Measurements from ENCODE around the gene CATSPERZ.
"Not testable (repeated sequence)": the region's sequence is repeated elsewhere in the genome, so short reads cannot be mapped to it uniquely, and the experiment has no call there.

The CATSPERZ gene

GRCh38 chr11:64320556-64320955, 20.4 kb downstream of the CATSPERZ start:
- DNase-seq (ENCODE audit: low read depth, low spot score): no peak
- no peak for TF ChIP-seq CTCF (IDR thresholded peaks at IDR 0.05; ENCODE audit: insufficient read depth, low read length, missing control alignments)
- H3K4me3 ChIP-seq (ENCODE audit: low read depth, low read length): no peak overlapping the region
- ChIA-PET CTCF (interaction anchor here (1.1 to 10.4 kb wide), 3 partner anchors 11 to 35 kb away, joined by 4 to 111 read pairs (median 4); partner anchors contain the start of genes CATSPERZ and ESRRA), POLR2A (no interaction called here)

- TF ChIP-seq CTCF (IDR thresholded peaks at IDR 0.05; ENCODE audit: insufficient read depth, low read length, missing control alignments): no peak
- H3K4me3 ChIP-seq (ENCODE audit: low read depth, low read length): no peak overlapping the region
- POLR2A ChIA-PET: no interaction called here
- no peak for DNase-seq (ENCODE audit: low read depth, low spot score)
- CTCF ChIA-PET: interaction anchor here (1.3 to 5.2 kb wide), 3 partner anchors 12 to 35 kb away, joined by 3 to 27 read pairs (median 25); no protein-coding TSS in a partner anchor
Observed at GRCh38 chr11:64321026-64321425, 20.9 kb downstream of the CATSPERZ start.

- no peak for DNase-seq (ENCODE audit: low read depth, low spot score)
- TF ChIP-seq CTCF (IDR thresholded peaks at IDR 0.05; ENCODE audit: insufficient read depth, low read length, missing control alignments): no peak
- ChIA-PET POLR2A (interaction anchor here (0.6 kb wide), 1 partner anchor 107 kb away, joined by 3 read pairs; no protein-coding TSS in a partner anchor), CTCF (interaction anchor here (1.3 to 5.2 kb wide), 3 partner anchors 12 to 34 kb away, joined by 3 to 27 read pairs (median 25); no protein-coding TSS in a partner anchor)
- H3K4me3 ChIP-seq (ENCODE audit: low read depth, low read length): no peak overlapping the region
Observed at GRCh38 chr11:64321533-64321932, 21.4 kb downstream of the CATSPERZ start.

GRCh38 chr11:64322925-64323260, 22.7 kb downstream of the CATSPERZ start:
- H3K4me3 ChIP-seq (ENCODE audit: low read depth, low read length): no peak overlapping the region
- no peak for TF ChIP-seq CTCF (IDR thresholded peaks at IDR 0.05; ENCODE audit: insufficient read depth, low read length, missing control alignments)
- DNase-seq (ENCODE audit: low read depth, low spot score): no peak
- POLR2A ChIA-PET: interaction anchor here (0.6 kb wide), 2 partner anchors 13 to 87 kb away, joined by 3 to 4 read pairs; no protein-coding TSS in a partner anchor
- CTCF ChIA-PET: interaction anchor here (1.3 to 5.2 kb wide), 4 partner anchors 10 to 72 kb away, joined by 3 to 27 read pairs (median 14); no protein-coding TSS in a partner anchor

- H3K4me3 ChIP-seq (ENCODE audit: low read depth, low read length): no peak overlapping the region
- ChIA-PET POLR2A (interaction anchor here (0.6 kb wide), 2 partner anchors 14 to 87 kb away, joined by 3 to 4 read pairs; no protein-coding TSS in a partner anchor), CTCF (interaction anchor here (1.3 to 5.2 kb wide), 5 partner anchors 10 to 73 kb away, joined by 3 to 27 read pairs (median 6); no protein-coding TSS in a partner anchor)
- no peak for TF ChIP-seq CTCF (IDR thresholded peaks at IDR 0.05; ENCODE audit: insufficient read depth, low read length, missing control alignments)
- DNase-seq (ENCODE audit: low read depth, low spot score): no peak
Observed at GRCh38 chr11:64323373-64323772, 23.2 kb downstream of the CATSPERZ start.

- POLR2A ChIA-PET; H3K4me3 ChIP-seq (ENCODE audit: low read depth, low read length); DNase-seq (ENCODE audit: low read depth, low spot score): not testable (repeated sequence)
- CTCF ChIA-PET: interaction anchor here (0.9 to 5.2 kb wide), 7 partner anchors 9 to 327 kb away, joined by 3 to 27 read pairs (median 4); no protein-coding TSS in a partner anchor
Observed at GRCh38 chr11:64323984-64324383, 23.8 kb downstream of the CATSPERZ start.

Measured in AG04449 (cell line).